Ishikawa (cell line): ENCODE results near the gene DTD1.

Experiments
- CEBPB ChIP-seq: IDR thresholded peaks from 2 replicates; pipeline ENCODE4 v1.6.1; 2012
- USF1 ChIP-seq: IDR thresholded peaks from 2 replicates; pipeline ENCODE4 v1.6.1; 2012
- YY1 ChIP-seq: IDR thresholded peaks from 2 replicates; pipeline ENCODE4 v1.6.1; 2012; ENCODE audit warnings: low read depth

DNA sequence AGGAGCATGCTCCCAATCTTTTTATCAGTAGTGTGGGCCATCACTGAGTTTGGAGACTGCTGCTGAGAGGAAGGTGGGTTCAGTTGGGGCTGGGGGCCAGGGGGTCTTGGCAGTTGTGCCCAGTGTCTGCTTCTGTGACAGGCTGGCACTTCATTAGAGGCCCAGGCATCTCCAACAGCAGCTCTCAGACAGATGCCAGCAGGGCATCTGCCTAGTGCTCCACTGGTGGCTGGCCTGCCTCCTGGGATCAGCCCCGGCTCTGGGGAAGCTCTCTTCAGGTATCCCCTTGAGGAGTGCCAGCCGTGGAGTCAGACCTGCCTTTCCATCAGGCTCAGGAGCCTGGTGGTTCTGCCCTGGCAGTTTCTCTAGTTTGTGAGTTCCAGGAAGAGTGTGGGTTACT lies 77.3 kb downstream of the DTD1 start:
- no peak for TF ChIP-seq YY1
- no peak for TF ChIP-seq CEBPB
- TF ChIP-seq USF1: no peak
